ENCODE results near the gene PRDM10. TPM values are rescaled to one million over a fixed set of nuclear protein-coding genes. Genes with fewer than 3 reads are reported as not detected.

PRDM10 gene
- polyA plus RNA-seq, 1 donor: 8.8 TPM

GRCh38 chr11:129948926-129949466 lies 53.6 kb downstream of the PRDM10 start:
- Histone ChIP-seq H3K9me3 (ENCODE audit: control insufficient read depth, low read depth, low read length) (no peaks in the 10 kb centered on the region), H3K27ac (ENCODE audit: low read length) (no peak overlapping the region)
- no CpG with 5 or more reads among the region's 1 CpG for WGBS (ENCODE audit: insufficient coverage, low lambda C conversion rate)

GRCh38 chr11:129947474-129947873 lies 55.2 kb downstream of the PRDM10 start:
- WGBS (ENCODE audit: insufficient coverage, low lambda C conversion rate): no CpG with 5 or more reads among the region's 5 CpGs
- peaks cover 21% of the 10 kb centered on the region for H3K36me3 ChIP-seq (ENCODE audit: control insufficient read depth, insufficient read depth, low read length)

More at GRCh38 chr11:129948926-129949466, 53.6 kb downstream of the PRDM10 start:
- Histone ChIP-seq H3K36me3 (ENCODE audit: control insufficient read depth, insufficient read depth, low read length) (peaks cover 21% of the 10 kb centered on the region), H3K27me3 (ENCODE audit: control insufficient read depth, insufficient read depth, low read length) (no peaks in the 10 kb centered on the region), H3K4me3 (ENCODE audit: low read length) (no peak overlapping the region), H3K4me1 (ENCODE audit: control insufficient read depth, insufficient read depth, low read length) (no peaks in the 10 kb centered on the region)
- no peak for DNase-seq

GRCh38 chr11:129946965-129947364 lies 55.7 kb downstream of the PRDM10 start:
- Histone ChIP-seq H3K4me1 (ENCODE audit: control insufficient read depth, insufficient read depth, low read length) (peaks cover 6% of the 10 kb centered on the region), H3K4me3 (ENCODE audit: low read length) (no peak overlapping the region), H3K9me3 (ENCODE audit: control insufficient read depth, low read depth, low read length) (no peaks in the 10 kb centered on the region), H3K27ac (ENCODE audit: low read length) (no peak overlapping the region), H3K27me3 (ENCODE audit: control insufficient read depth, insufficient read depth, low read length) (no peaks in the 10 kb centered on the region), H3K36me3 (ENCODE audit: control insufficient read depth, insufficient read depth, low read length) (peaks cover 21% of the 10 kb centered on the region)
- WGBS (ENCODE audit: insufficient coverage, low lambda C conversion rate): no CpG with 5 or more reads among the region's 15 CpGs
- no peak for DNase-seq

More at GRCh38 chr11:129947474-129947873, 55.2 kb downstream of the PRDM10 start:
- Histone ChIP-seq H3K27ac (ENCODE audit: low read length) (no peak overlapping the region), H3K9me3 (ENCODE audit: control insufficient read depth, low read depth, low read length) (no peaks in the 10 kb centered on the region), H3K27me3 (ENCODE audit: control insufficient read depth, insufficient read depth, low read length) (no peaks in the 10 kb centered on the region), H3K4me1 (ENCODE audit: control insufficient read depth, insufficient read depth, low read length) (peaks cover 3% of the 10 kb centered on the region), H3K4me3 (ENCODE audit: low read length) (no peak overlapping the region)
- DNase-seq: no peak

- Histone ChIP-seq H3K27ac (ENCODE audit: low read length) (no peak overlapping the region), H3K27me3 (ENCODE audit: control insufficient read depth, insufficient read depth, low read length) (no peaks in the 10 kb centered on the region), H3K9me3 (ENCODE audit: control insufficient read depth, low read depth, low read length) (no peaks in the 10 kb centered on the region), H3K4me1 (ENCODE audit: control insufficient read depth, insufficient read depth, low read length) (peaks cover 6% of the 10 kb centered on the region), H3K4me3 (ENCODE audit: low read length) (no peak overlapping the region), H3K36me3 (ENCODE audit: control insufficient read depth, insufficient read depth, low read length) (peaks cover 26% of the 10 kb centered on the region)
- DNase-seq: no peak
- 83% methylated on average over 1 of the region's 4 CpGs for WGBS (ENCODE audit: insufficient coverage, low lambda C conversion rate)
Observed at GRCh38 chr11:129946256-129946655, 56.4 kb downstream of the PRDM10 start.

GRCh38 chr11:129945373-129945772 lies 57.3 kb downstream of the PRDM10 start:
- Histone ChIP-seq H3K4me1 (ENCODE audit: control insufficient read depth, insufficient read depth, low read length) (peaks cover 6% of the 10 kb centered on the region), H3K9me3 (ENCODE audit: control insufficient read depth, low read depth, low read length) (no peaks in the 10 kb centered on the region), H3K27ac (ENCODE audit: low read length) (no peak overlapping the region), H3K36me3 (ENCODE audit: control insufficient read depth, insufficient read depth, low read length) (peaks cover 26% of the 10 kb centered on the region), H3K27me3 (ENCODE audit: control insufficient read depth, insufficient read depth, low read length) (no peaks in the 10 kb centered on the region), H3K4me3 (ENCODE audit: low read length) (no peak overlapping the region)
- no peak for DNase-seq
- WGBS (ENCODE audit: insufficient coverage, low lambda C conversion rate): no CpG with 5 or more reads among the region's 11 CpGs

- H3K9me3 ChIP-seq (ENCODE audit: control insufficient read depth, low read depth, low read length): no peaks in the 10 kb centered on the region
- H3K4me1 ChIP-seq (ENCODE audit: control insufficient read depth, insufficient read depth, low read length): peaks cover 6% of the 10 kb centered on the region
- peaks cover 26% of the 10 kb centered on the region for H3K36me3 ChIP-seq (ENCODE audit: control insufficient read depth, insufficient read depth, low read length)
- H3K27ac ChIP-seq (ENCODE audit: low read length): no peak overlapping the region
- WGBS (ENCODE audit: insufficient coverage, low lambda C conversion rate): 100% methylated on average over 1 of the region's 18 CpGs
- no peaks in the 10 kb centered on the region for H3K27me3 ChIP-seq (ENCODE audit: control insufficient read depth, insufficient read depth, low read length)
- no peak overlapping the region for H3K4me3 ChIP-seq (ENCODE audit: low read length)
- DNase-seq: no peak
Observed at GRCh38 chr11:129944696-129945095, 57.9 kb downstream of the PRDM10 start.

- H3K9me3 ChIP-seq (ENCODE audit: control insufficient read depth, low read depth, low read length): no peaks in the 10 kb centered on the region
- peak; percentile 22 to 68 for DNase-seq
- H3K4me1 ChIP-seq (ENCODE audit: control insufficient read depth, insufficient read depth, low read length): peaks cover 6% of the 10 kb centered on the region
- H3K4me3 ChIP-seq (ENCODE audit: low read length): no peak overlapping the region
- H3K36me3 ChIP-seq (ENCODE audit: control insufficient read depth, insufficient read depth, low read length): peaks cover 32% of the 10 kb centered on the region
- H3K27me3 ChIP-seq (ENCODE audit: control insufficient read depth, insufficient read depth, low read length): no peaks in the 10 kb centered on the region
- H3K27ac ChIP-seq (ENCODE audit: low read length): peak overlapping the region; percentile 58
Observed at GRCh38 chr11:129943036-129943435, 59.6 kb downstream of the PRDM10 start.

- Histone ChIP-seq H3K4me1 (ENCODE audit: control insufficient read depth, insufficient read depth, low read length) (peaks cover 6% of the 10 kb centered on the region), H3K27me3 (ENCODE audit: control insufficient read depth, insufficient read depth, low read length) (no peaks in the 10 kb centered on the region), H3K27ac (ENCODE audit: low read length) (no peak overlapping the region), H3K9me3 (ENCODE audit: control insufficient read depth, low read depth, low read length) (no peaks in the 10 kb centered on the region), H3K4me3 (ENCODE audit: low read length) (no peak overlapping the region), H3K36me3 (ENCODE audit: control insufficient read depth, insufficient read depth, low read length) (peaks cover 21% of the 10 kb centered on the region)
- DNase-seq: no peak
- WGBS (ENCODE audit: insufficient coverage, low lambda C conversion rate): 100% methylated on average over 1 of the region's 4 CpGs
Observed at GRCh38 chr11:129939510-129939909, 63.1 kb downstream of the PRDM10 start.

GRCh38 chr11:129938764-129939163 lies 63.9 kb downstream of the PRDM10 start:
- Histone ChIP-seq H3K4me3 (ENCODE audit: low read length) (no peak overlapping the region), H3K36me3 (ENCODE audit: control insufficient read depth, insufficient read depth, low read length) (peaks cover 25% of the 10 kb centered on the region), H3K9me3 (ENCODE audit: control insufficient read depth, low read depth, low read length) (no peaks in the 10 kb centered on the region), H3K27ac (ENCODE audit: low read length) (no peak overlapping the region), H3K27me3 (ENCODE audit: control insufficient read depth, insufficient read depth, low read length) (no peaks in the 10 kb centered on the region), H3K4me1 (ENCODE audit: control insufficient read depth, insufficient read depth, low read length) (peaks cover 6% of the 10 kb centered on the region)
- WGBS (ENCODE audit: insufficient coverage, low lambda C conversion rate): no CpG with 5 or more reads among the region's 5 CpGs
- no peak for DNase-seq

- no peak for DNase-seq
- peaks cover 4% of the 10 kb centered on the region for H3K4me1 ChIP-seq (ENCODE audit: control insufficient read depth, insufficient read depth, low read length)
- no peak overlapping the region for H3K4me3 ChIP-seq (ENCODE audit: low read length)
- H3K27me3 ChIP-seq (ENCODE audit: control insufficient read depth, insufficient read depth, low read length): no peaks in the 10 kb centered on the region
- WGBS (ENCODE audit: insufficient coverage, low lambda C conversion rate): no CpG with 5 or more reads among the region's 4 CpGs
- H3K9me3 ChIP-seq (ENCODE audit: control insufficient read depth, low read depth, low read length): no peaks in the 10 kb centered on the region
- H3K27ac ChIP-seq (ENCODE audit: low read length): no peak overlapping the region
- peaks cover 25% of the 10 kb centered on the region for H3K36me3 ChIP-seq (ENCODE audit: control insufficient read depth, insufficient read depth, low read length)
Observed at GRCh38 chr11:129937592-129938238, 64.9 kb downstream of the PRDM10 start.

- H3K9me3 ChIP-seq (ENCODE audit: control insufficient read depth, low read depth, low read length): no peaks in the 10 kb centered on the region
- no peak overlapping the region for H3K4me3 ChIP-seq (ENCODE audit: low read length)
- H3K4me1 ChIP-seq (ENCODE audit: control insufficient read depth, insufficient read depth, low read length): no peaks in the 10 kb centered on the region
- H3K36me3 ChIP-seq (ENCODE audit: control insufficient read depth, insufficient read depth, low read length): peaks cover 26% of the 10 kb centered on the region
- no peak overlapping the region for H3K27ac ChIP-seq (ENCODE audit: low read length)
- DNase-seq: no peak
- no CpG with 5 or more reads among the region's 3 CpGs for WGBS (ENCODE audit: insufficient coverage, low lambda C conversion rate)
- no peaks in the 10 kb centered on the region for H3K27me3 ChIP-seq (ENCODE audit: control insufficient read depth, insufficient read depth, low read length)
Observed at GRCh38 chr11:129935723-129936122, 66.9 kb downstream of the PRDM10 start.

Measured in large intestine (tissue), 3 donors.